ENCODE data around the gene STK32C.

Gene STK32C

DNA sequence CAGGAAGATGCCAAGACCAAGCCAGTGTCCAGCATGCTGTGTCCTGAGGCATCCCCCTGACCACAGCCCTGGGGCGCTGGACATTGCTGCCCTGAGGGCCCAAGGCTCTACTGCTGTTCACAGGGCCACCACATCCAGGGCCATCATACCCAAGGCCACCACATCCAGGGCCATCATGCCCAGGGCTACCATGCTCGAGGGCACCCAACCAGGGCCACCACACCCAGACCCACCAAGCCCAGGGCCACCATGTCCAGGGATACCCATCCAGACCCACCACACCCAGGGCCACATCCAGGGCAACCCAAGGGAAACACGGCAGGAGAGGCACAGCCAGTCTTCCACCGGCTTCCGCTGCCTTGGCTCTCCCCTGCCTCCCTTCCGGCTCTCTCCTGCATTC is 17.1 kb downstream of the STK32C start:
- no peak for FAIRE-seq
- no peak for TF ChIP-seq PAX5 (IDR thresholded peaks at IDR 0.05; ENCODE audit: insufficient read depth, low read length, severe bottlenecking)
- no peak for TF ChIP-seq SPI1 (IDR thresholded peaks at IDR 0.05; ENCODE audit: low read depth, low read length)
- TF ChIP-seq TAF1 (IDR thresholded peaks at IDR 0.05; ENCODE audit: low read depth, low read length) = no peak
- no peak for TF ChIP-seq POU2F2 (IDR thresholded peaks at IDR 0.05; ENCODE audit: low read depth, low read length)
- TF ChIP-seq POLR2AphosphoS5 (IDR thresholded peaks at IDR 0.05; ENCODE audit: low read depth, low read length) = no peak
- TF ChIP-seq POLR2A (IDR thresholded peaks at IDR 0.05; ENCODE audit: low read depth, low read length) = no peak

DNA sequence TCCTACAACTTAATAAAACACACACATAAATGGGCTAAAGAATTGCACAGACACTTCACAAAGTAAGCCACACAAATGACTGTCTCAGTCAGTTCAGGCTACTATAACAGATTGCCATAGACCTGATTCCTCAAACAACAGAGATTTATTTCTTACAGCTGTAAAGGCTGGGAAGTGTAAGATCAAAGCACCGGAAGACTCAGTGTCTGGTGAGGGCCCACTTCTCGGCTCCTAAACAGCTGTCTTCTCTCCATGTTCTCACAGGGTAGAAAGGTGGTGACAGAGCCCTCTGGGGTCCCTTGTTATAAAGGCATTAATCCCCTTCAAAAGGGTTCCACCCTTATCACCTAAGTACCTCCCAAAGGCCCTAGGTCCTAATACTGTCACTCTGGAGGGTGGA is 18.3 kb downstream of the STK32C start:
- DNase-seq (ENCODE audit: insufficient read length, low spot score) (no peak), FAIRE-seq (no peak)
- TF ChIP-seq POLR2A (IDR thresholded peaks at IDR 0.05; ENCODE audit: low read depth, low read length) = no peak
- no peak for TF ChIP-seq PAX5 (IDR thresholded peaks at IDR 0.05; ENCODE audit: insufficient read depth, low read length, severe bottlenecking)
- TF ChIP-seq POLR2AphosphoS5 (IDR thresholded peaks at IDR 0.05; ENCODE audit: low read depth, low read length) = no peak
- TF ChIP-seq SPI1 (IDR thresholded peaks at IDR 0.05; ENCODE audit: low read depth, low read length) = no peak
- TF ChIP-seq TAF1 (IDR thresholded peaks at IDR 0.05; ENCODE audit: low read depth, low read length) = no peak
- TF ChIP-seq POU2F2 (IDR thresholded peaks at IDR 0.05; ENCODE audit: low read depth, low read length) = no peak

More for the DNA sequence above, 17.1 kb downstream of the STK32C start:
- no peak for DNase-seq (ENCODE audit: insufficient read length, low spot score)

- no peak for FAIRE-seq
- TF ChIP-seq SPI1 (IDR thresholded peaks at IDR 0.05; ENCODE audit: low read depth, low read length) (no peak), POLR2A (IDR thresholded peaks at IDR 0.05; ENCODE audit: low read depth, low read length) (no peak), POU2F2 (IDR thresholded peaks at IDR 0.05; ENCODE audit: low read depth, low read length) (no peak), POLR2AphosphoS5 (IDR thresholded peaks at IDR 0.05; ENCODE audit: low read depth, low read length) (no peak), TAF1 (IDR thresholded peaks at IDR 0.05; ENCODE audit: low read depth, low read length) (no peak)
- no peak for DNase-seq (ENCODE audit: insufficient read length, low spot score)
These were observed 24.0 kb downstream of the STK32C start for GRCh38 chr10:132283604-132284382.

- DNase-seq (ENCODE audit: insufficient read length, low spot score) (no peak), FAIRE-seq (no peak)
- no peak for TF ChIP-seq SPI1 (IDR thresholded peaks at IDR 0.05; ENCODE audit: low read depth, low read length)
- TF ChIP-seq POLR2AphosphoS5 (IDR thresholded peaks at IDR 0.05; ENCODE audit: low read depth, low read length) = no peak
- TF ChIP-seq POLR2A (IDR thresholded peaks at IDR 0.05; ENCODE audit: low read depth, low read length) = no peak
- no peak for TF ChIP-seq PAX5 (IDR thresholded peaks at IDR 0.05; ENCODE audit: insufficient read depth, low read length, severe bottlenecking)
- no peak for TF ChIP-seq POU2F2 (IDR thresholded peaks at IDR 0.05; ENCODE audit: low read depth, low read length)
- TF ChIP-seq TAF1 (IDR thresholded peaks at IDR 0.05; ENCODE audit: low read depth, low read length) = no peak
These were observed 24.8 kb downstream of the STK32C start for GRCh38 chr10:132282667-132283603.

DNA sequence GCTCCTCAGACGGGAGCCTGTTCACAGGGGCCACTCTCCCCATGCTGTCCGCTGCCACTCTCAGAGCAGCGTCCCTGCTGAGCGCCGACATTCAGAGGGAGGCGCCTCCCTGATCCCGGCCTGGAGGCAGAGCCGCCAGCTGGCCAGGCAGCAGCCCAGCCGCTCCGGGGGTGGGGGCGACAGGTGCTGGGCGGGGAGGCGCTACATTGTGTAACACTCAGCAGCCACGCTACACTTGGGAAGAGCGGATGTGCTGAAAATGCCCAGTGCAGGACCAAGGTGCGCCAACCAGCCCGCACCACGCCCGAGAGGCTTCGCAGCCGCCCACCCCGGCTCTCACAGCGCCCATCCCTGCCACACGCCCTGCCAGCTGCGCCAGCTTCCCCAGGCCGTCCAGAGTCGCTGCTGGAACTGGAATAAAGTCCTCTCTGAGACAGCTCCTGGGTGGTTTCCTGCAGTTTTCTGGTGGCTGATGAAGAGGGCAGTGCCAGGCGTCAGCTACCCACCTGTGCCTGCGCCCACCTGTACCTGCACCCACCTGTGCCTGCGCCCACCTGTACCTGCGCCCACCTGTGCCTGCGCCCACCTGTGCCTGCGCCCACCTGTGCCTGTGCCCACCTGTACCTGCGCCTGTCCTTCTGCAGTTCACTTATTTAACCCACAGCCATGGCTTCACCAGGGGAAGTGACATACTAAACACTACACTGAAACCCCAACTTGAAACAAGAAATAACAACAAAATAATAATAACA is 25.7 kb downstream of the STK32C start:
- TF ChIP-seq POLR2A (IDR thresholded peaks at IDR 0.05; ENCODE audit: low read depth, low read length) (no peak), TAF1 (IDR thresholded peaks at IDR 0.05; ENCODE audit: low read depth, low read length) (no peak), PAX5 (IDR thresholded peaks at IDR 0.05; ENCODE audit: insufficient read depth, low read length, severe bottlenecking) (no peak), POU2F2 (IDR thresholded peaks at IDR 0.05; ENCODE audit: low read depth, low read length) (no peak), SPI1 (IDR thresholded peaks at IDR 0.05; ENCODE audit: low read depth, low read length) (no peak), POLR2AphosphoS5 (IDR thresholded peaks at IDR 0.05; ENCODE audit: low read depth, low read length) (no peak)
- FAIRE-seq = no peak
- DNase-seq (ENCODE audit: insufficient read length, low spot score) = no peak

DNA sequence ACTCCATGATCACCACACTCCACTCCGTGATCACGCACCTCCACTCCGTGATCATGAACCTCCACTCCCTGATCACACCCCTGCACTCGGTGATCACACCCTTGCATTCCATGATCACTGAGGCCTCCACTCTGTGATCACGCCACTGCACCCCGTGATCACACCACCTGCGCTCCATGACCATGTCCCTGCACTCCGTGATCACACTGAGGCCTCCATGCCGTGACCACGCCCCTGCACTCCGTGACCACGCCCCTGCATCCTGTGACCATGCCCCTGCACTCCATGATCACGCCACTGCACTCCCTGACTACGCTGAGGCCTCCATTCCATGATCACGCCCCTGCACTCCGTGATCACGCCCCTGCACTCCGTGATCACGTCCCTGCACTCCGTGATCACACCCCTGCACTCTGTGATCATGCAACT is 27.1 kb downstream of the STK32C start:
- DNase-seq (ENCODE audit: insufficient read length, low spot score) (no peak), FAIRE-seq (no peak)
- TF ChIP-seq PAX5 (IDR thresholded peaks at IDR 0.05; ENCODE audit: insufficient read depth, low read length, severe bottlenecking) (no peak), SPI1 (IDR thresholded peaks at IDR 0.05; ENCODE audit: low read depth, low read length) (no peak), POLR2AphosphoS5 (IDR thresholded peaks at IDR 0.05; ENCODE audit: low read depth, low read length) (no peak), TAF1 (IDR thresholded peaks at IDR 0.05; ENCODE audit: low read depth, low read length) (no peak)

DNA sequence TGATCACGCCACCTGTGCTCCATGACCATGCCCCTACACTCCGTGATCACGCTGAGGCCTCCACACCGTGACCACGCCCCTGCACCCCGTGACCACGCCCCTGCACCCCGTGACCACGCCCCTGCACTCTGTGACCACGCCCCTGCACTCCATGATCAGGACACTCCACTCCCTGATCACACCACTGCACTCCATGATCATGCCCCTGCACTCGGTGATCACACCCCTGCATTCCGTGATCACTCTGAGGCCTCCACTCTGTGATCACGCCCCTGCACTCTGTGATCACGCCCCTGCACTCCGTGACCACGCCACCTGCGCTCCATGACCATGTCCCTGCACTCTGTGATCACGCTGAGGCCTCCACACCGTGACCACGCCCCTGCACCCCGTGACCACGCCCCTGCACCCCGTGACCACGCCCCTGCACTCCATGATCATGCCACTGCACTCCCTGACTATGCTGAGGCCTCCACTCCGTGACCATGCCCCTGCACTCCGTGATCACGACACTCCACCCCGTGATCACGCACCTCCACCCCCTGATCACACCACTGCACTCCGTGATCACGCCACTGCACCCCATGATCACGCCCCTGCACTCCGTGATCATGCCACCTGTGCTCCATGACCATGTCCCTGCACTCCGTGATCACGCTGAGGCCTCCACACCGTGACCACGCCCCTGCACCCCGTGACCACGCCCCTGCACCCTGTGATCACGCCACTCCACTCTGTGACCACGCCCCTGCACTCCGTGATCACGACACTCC is 27.7 kb downstream of the STK32C start:
- FAIRE-seq = no peak
- TF ChIP-seq SPI1 (IDR thresholded peaks at IDR 0.05; ENCODE audit: low read depth, low read length) (no peak), TAF1 (IDR thresholded peaks at IDR 0.05; ENCODE audit: low read depth, low read length) (no peak)
- DNase-seq (ENCODE audit: insufficient read length, low spot score) = no peak

- no peak for FAIRE-seq
- no peak for TF ChIP-seq POLR2A (IDR thresholded peaks at IDR 0.05; ENCODE audit: low read depth, low read length)
- TF ChIP-seq POLR2AphosphoS5 (IDR thresholded peaks at IDR 0.05; ENCODE audit: low read depth, low read length) = no peak
- no peak for TF ChIP-seq TAF1 (IDR thresholded peaks at IDR 0.05; ENCODE audit: low read depth, low read length)
- TF ChIP-seq SPI1 (IDR thresholded peaks at IDR 0.05; ENCODE audit: low read depth, low read length) = no peak
- TF ChIP-seq PAX5 (IDR thresholded peaks at IDR 0.05; ENCODE audit: insufficient read depth, low read length, severe bottlenecking) = no peak
- TF ChIP-seq POU2F2 (IDR thresholded peaks at IDR 0.05; ENCODE audit: low read depth, low read length) = no peak
- DNase-seq (ENCODE audit: insufficient read length, low spot score) = no peak
These were observed 30.4 kb downstream of the STK32C start for GRCh38 chr10:132277311-132277741.
